MG63 (cell line): ENCODE data around the gene LETMD1. TPM values are rescaled to one million over a fixed set of nuclear protein-coding genes. Genes with fewer than 3 reads are reported as not detected.

Source experiments
- DNase-seq: peaks from one replicate; pipeline ENCODE4 v3.0.0-alpha.2; 2020
- H3K27me3 ChIP-seq: fragments of 250-450 bp; sonication (Bioruptor Pico); 2 replicates; pipeline ENCODE4 v1.5.1; 2020; ENCODE audit warnings: mild to moderate bottlenecking, moderate library complexity
- H3K36me3 ChIP-seq: fragments of 250-450 bp; sonication (Bioruptor Pico); 2 replicates; pipeline ENCODE4 v1.5.1; 2020; ENCODE audit warnings: mild to moderate bottlenecking, moderate library complexity
- H3K4me3 ChIP-seq: fragments of 250-450 bp; sonication (Bioruptor Pico); 2 replicates; pipeline ENCODE4 v1.5.1; 2020; ENCODE audit warnings: mild to moderate bottlenecking, moderate library complexity
- H3K9me3 ChIP-seq: fragments of 250-450 bp; sonication (Bioruptor Pico); 2 replicates; pipeline ENCODE4 v1.5.1; 2020; ENCODE audit warnings: mild to moderate bottlenecking, moderate library complexity
- total RNA-seq: library from RNA; depleted of rRNA; stranded (reverse); fragments of >200 nt; shearing (Covaris generic); gene quantifications from 2 replicates; pipeline ENCODE4 v1.2.3, GENCODE V29; 2014; ENCODE audit warnings: low replicate concordance

LETMD1 gene
- total RNA-seq, 1 experiment from 2014 or later, result 28.8 TPM

DNA sequence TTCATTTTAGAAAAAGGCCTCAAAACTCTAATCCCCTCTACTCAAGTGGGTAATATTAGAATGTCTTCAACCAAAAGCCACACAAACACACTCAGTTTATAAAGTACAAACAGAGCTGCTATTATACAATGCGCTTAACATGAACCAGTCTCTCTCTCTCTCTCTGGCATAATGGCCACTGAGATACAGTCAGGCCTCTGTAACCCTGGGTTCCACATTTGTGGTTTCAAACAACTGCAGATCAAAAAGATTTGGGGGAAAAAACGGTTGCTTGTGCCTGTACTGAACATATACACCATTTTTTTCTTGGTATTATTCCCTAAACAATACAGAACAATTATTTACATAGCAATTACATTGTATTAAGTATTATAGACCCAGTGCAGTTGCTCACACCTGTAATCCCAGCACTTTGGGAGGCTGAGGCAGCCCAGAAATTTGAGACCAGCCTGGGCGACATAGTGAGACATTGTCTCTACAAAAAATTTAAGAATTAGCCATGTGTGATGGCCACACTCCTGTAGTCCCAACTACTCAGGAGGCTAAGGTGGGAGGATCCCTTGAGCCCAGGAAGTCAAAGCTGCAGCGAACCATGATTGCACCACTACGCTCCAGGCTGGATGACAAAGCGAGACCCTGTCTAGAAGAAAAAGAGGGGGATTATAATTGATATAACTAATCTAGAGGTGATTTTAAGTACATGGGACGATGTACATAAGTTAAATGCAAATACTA is 27.5 kb upstream of the LETMD1 start:
- Histone ChIP-seq H3K9me3 (no peaks in the 10 kb centered on the region), H3K36me3 (peaks cover 2% of the 10 kb centered on the region; the same call in 1 of the 2 replicates), H3K27me3 (no peaks in the 10 kb centered on the region), H3K4me3 (no peak overlapping the region)
- DNase-seq, result no peak

DNA sequence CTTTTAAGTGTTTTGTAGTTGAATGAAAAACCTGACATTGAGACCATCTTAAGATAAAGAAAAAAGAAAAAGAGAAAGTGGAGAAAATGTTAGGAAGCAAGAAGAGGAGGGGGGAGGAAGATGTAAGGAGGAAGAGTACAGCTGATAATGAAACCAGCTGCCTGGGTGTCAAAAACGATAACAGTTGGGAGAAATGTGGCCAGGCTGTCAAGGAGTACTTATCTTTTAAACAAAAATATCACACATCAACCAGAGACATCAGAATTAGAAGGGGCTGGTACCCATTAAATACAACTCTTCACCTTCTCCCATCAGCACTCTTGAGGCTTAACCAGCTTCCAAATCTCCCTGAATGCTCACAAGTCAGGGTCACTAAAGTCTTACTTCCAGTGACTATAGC is 26.4 kb upstream of the LETMD1 start:
- Histone ChIP-seq H3K4me3 (no peak overlapping the region), H3K27me3 (no peaks in the 10 kb centered on the region), H3K9me3 (no peaks in the 10 kb centered on the region), H3K36me3 (peaks cover 2% of the 10 kb centered on the region; the same call in 1 of the 2 replicates)
- no peak for DNase-seq

DNA sequence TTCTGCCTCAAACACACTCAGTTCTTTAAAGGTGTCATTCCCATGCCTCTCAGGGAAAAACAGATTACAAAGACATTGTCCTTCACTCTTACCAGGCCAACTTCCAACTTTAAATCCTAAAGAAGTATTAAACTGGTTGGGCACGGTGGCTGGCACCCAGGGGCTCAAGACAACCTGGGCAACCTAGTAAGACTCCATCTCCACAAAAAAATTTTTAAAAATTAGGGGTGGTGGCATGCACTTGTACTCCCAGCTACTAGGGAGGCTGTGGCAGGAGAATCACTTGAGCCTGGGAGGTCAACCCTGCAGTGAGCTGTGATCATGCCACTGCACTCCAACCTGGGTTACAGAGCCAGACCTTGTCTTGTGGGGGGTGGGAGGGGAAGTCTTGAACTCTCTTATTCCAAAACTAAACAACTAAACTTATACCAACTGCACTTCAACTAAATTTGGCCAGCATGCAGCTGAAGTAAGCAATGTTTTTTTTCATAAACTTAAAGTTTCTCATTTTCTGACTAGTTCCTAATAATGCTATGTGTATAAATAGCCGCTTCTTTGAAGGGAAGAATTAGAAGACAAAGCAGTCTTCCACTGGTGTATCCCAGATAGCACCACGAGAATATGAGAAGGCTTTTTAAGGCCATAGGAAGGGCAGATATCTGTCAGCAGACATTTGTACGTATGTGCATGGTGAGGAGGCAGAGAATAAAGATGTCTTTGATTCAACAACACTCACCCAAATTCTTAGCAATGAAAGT is 24.3 kb upstream of the LETMD1 start:
- Histone ChIP-seq H3K4me3 (peak overlapping the region; percentile 69), H3K27me3 (no peaks in the 10 kb centered on the region), H3K36me3 (peaks cover 2% of the 10 kb centered on the region; the same call in 1 of the 2 replicates), H3K9me3 (no peaks in the 10 kb centered on the region)
- no peak for DNase-seq

DNA sequence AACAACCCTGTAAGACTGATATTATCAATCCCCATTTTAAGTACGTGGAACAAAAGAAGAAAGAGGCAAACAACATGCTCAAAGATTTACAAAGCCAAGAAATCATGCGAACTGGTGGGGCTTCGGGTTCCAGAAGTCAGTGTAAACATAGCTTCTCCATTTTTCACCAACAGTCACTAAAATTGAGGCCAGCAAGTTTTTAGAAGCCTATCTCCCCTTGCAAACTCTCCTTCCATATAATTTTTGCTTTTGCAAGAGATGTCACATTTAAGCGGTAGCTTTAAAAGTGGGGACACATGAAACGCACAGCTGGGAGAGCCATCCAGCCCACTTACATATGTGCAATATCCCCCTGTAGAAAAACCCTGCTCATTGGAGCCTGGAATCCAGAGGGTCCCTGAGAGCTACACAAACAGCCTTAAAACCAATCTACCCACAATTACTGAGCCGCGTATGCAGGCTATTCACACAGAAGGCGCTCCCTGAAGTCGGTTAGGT is 22.7 kb upstream of the LETMD1 start:
- peaks cover 2% of the 10 kb centered on the region; the same call in 1 of the 2 replicates for H3K36me3 ChIP-seq
- H3K4me3 ChIP-seq, result peak overlapping the region; percentile 69
- no peak for DNase-seq
- no peaks in the 10 kb centered on the region for H3K9me3 ChIP-seq
- no peaks in the 10 kb centered on the region for H3K27me3 ChIP-seq

DNA sequence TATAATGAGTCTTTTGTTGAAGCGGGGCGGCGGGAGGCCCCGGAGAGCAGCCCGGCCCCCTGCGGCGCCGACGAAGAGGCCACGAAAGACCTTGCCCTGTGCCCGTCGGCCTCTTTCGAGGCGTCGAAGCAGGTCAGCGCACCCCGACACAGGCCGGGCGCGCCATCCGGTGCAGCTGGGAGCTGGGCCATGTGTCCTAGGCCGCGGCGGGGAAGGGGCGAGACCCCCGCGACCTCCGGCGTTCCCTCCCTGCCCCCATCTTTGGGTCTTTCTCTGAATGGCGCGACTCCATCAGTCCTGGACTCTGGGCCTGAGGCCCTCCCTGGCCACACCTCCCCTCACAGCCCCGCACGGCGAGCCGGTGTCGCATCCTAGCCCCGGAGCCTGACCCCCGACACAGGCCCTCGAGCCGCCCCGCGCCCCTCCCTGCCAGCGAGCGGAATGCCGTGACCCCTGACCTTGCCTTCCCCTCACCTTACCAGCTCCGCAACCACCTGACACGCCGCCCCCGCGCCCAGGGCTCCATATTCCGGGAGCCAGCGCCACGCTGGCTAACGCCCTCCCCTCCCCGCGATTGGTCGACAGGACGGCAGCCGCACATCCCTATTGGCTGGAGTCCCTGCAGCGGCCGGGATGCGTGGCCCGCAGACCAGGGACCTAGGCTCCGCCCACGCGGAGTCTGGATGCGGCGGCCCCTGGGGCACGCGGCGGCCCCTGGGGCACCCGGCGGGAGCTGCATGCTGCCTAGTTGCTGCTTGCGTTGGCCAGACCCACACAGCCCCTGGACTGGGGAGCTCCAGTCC is 22.1 kb upstream of the LETMD1 start, which contains the start of gene SLC11A2:
SLC11A2 (minus strand) TSS at position 549 of the 803 bp plus-strand sequence. CDS start 15,656 bp downstream, outside the sequence.
- DNase-seq, result peak; percentile 98
- Histone ChIP-seq H3K27me3 (no peaks in the 10 kb centered on the region), H3K4me3 (peak within 1 kb of the TSS; percentile 69), H3K36me3 (peaks cover 2% of the 10 kb centered on the region; the same call in 1 of the 2 replicates), H3K9me3 (no peaks in the 10 kb centered on the region)

DNA sequence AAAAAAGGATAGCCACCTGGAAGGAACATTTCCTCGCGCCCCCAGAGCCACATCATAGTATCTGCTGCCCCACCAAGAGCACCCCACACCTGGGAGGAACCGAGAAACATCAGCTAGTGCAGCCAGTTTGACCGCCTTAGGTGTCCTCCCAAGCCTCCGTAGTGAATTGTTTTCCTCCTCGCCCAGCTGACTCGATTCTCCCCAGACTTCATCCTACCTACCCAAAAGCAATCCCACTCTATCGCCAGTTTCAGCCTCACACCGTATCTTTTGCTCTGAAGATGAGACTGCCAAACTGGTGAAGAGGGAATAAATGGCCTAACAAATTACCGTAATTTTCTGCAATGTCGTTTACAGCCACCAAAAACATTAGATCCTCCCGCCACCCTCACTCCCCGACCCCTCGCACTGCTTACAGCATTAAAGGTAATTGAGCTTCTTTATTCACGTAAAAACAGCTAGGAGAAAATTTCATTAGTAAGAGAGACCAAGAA is 20.7 kb upstream of the LETMD1 start:
- no peaks in the 10 kb centered on the region for H3K9me3 ChIP-seq
- no peak overlapping the region for H3K4me3 ChIP-seq
- H3K27me3 ChIP-seq, result no peaks in the 10 kb centered on the region
- DNase-seq, result no peak
- 0 out of 2 replicates have a peak, but pooled peaks cover 2% of the 10 kb centered on the region for H3K36me3 ChIP-seq

DNA sequence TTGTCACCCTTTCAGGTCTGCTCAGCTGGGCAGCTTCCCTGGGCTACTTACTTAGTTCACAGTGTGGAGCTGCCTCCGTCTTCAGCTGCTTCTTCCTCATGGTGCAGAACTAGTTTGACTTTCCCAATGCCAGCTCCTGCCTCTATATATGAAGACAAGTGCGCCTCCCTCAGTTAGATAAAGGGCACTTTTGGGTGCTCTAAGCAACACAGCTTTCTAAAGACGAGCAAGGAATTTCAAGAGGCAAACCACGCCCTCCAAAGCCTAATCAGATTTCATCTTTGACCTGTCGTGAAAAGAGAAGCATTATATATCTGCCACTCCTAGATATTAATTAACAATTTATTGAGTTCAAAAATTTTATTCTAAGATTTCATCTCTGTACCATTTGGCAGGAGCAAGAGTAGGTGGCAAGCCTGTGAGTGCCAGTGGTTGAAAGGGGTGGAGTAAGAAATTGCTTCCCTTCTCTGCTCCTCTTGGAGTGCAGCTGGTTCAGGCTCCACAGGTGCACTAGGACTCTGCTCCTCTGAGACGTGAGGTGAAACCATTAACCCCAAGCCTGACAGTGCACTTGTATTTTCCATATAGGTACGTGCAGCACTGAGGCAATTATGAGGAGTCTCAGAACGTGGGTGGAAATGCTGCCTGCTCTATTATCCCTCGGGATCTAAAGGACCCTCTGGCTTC is 19.9 kb upstream of the LETMD1 start:
- H3K36me3 ChIP-seq, result 0 out of 2 replicates have a peak, but pooled peaks cover 2% of the 10 kb centered on the region
- no peaks in the 10 kb centered on the region for H3K9me3 ChIP-seq
- no peaks in the 10 kb centered on the region for H3K27me3 ChIP-seq
- DNase-seq, result peak; percentile 8
- no peak overlapping the region for H3K4me3 ChIP-seq

DNA sequence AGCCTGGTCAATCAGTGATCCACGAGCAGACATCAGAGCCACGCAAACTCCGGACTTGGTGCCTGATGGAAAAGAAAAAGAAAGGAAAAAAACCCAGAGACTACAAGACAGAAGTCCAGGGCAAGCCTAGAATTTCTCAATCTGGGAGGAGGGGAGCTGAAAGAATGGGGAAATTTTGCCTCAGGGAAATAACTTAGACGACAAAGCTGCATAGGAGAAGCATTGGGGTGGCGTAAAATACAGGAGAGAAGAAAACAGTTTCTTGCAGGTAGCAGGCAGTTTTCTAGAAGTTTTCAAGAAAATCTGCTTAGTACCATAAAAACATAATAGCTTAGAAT is 19.3 kb upstream of the LETMD1 start:
- Histone ChIP-seq H3K27me3 (no peaks in the 10 kb centered on the region), H3K36me3 (0 out of 2 replicates have a peak, but pooled peaks cover 2% of the 10 kb centered on the region), H3K4me3 (no peak overlapping the region), H3K9me3 (no peaks in the 10 kb centered on the region)
- no peak for DNase-seq

DNA sequence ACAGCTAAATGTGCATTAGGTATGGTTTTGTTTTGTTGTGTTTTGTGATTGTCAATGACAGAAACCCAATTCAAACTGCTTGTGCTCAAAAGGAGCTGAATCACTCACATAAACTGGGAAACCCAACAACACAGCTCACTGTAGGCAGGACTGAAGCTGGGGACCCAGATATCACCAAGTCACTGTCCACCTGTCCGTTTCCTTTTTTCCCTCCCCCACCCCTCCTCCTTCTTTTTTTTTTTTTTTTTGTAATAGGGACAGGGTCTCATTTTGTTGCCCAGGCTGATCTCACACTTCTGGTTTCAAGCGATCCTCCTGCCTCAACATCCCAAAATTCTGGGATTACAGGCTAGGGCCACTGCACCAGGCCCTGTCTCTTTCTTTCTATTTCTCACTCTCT is 15.1 kb upstream of the LETMD1 start:
- H3K9me3 ChIP-seq, result no peaks in the 10 kb centered on the region
- no peaks in the 10 kb centered on the region for H3K36me3 ChIP-seq
- no peak for DNase-seq
- no peaks in the 10 kb centered on the region for H3K27me3 ChIP-seq
- H3K4me3 ChIP-seq, result no peak overlapping the region

DNA sequence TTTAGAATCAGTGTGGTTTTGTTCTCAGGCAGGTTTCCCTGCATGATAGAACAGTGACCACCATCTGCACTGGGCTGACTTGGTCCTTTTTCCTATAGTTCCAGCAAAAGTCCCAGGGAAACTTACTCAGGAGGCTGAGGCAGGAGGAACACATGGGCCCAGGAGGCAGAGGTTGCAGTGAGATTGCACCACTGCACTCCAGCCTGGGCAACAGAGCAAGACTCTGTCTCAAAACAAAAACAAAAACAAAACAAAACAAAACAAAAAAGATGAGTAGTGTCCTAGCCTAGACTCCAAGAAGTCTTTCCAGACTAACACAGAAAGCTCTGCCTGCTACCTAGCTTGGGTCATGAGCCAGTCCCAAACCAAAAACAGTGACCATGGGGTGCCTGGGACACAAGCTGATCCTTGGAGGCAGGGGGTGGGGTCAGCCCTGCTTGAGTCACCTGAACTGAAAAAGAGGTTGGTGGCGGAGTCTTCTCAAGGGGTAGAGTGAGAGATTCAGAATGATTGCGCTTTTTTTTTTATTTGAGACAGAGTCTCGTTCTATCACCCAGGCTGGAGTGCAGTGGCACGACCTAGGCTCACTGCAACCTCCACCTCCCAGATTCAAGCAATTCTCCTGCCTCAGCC is 14.6 kb upstream of the LETMD1 start:
- H3K36me3 ChIP-seq, result no peaks in the 10 kb centered on the region
- no peaks in the 10 kb centered on the region for H3K9me3 ChIP-seq
- H3K4me3 ChIP-seq, result no peak overlapping the region
- DNase-seq, result no peak
- no peaks in the 10 kb centered on the region for H3K27me3 ChIP-seq

DNA sequence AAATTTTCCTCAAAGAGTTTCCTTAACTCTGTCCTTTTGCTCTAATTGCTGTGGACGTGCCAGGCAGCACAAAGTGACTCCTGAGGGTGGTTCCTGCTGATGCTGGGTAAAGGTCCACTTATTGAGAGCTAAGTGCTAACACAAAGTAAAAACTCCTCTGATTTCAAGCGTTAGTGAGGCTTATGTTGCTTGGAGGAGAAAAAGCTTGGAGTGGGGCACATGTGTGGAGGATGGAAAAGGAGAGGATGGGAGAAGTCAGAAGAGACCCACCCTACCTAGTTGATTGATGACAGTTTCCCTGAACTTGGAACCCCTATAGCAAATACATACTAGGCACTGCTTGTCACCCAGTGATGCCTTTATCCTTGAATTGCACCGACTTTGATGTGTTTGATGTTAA is 11.8 kb upstream of the LETMD1 start:
- H3K36me3 ChIP-seq, result no peaks in the 10 kb centered on the region
- no peaks in the 10 kb centered on the region for H3K9me3 ChIP-seq
- no peak for DNase-seq
- no peaks in the 10 kb centered on the region for H3K27me3 ChIP-seq
- H3K4me3 ChIP-seq, result no peak overlapping the region

DNA sequence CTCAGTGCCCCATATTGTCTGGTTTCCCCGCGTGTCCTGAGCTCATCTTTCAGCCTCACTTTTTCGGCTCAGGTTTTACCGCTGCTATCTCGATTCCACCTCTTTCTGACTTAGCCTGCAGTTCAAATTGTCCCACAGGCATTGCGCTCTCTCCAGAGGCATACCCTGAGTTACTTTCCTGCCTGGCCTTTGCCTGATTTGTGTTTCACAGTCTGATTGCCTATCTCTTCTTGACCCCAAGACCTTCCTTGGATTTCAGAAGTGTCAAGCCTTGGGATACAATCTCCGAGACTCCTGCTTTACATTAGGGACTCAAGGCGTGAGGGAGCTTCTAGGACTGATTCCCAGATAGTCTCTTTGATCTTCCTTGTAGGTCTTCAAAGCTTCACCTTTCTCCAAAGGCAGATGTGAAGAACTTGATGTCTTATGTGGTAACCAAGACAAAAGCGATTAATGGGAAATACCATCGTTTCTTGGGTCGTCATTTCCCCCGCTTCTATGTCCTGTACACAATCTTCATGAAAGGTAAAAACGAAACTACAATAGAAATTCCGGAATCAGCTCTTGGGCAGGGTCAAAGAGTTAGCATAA is 629 bp downstream of the LETMD1 start:
- H3K36me3 ChIP-seq, result peaks cover 36% of the 10 kb centered on the region
- no peaks in the 10 kb centered on the region for H3K9me3 ChIP-seq
- H3K27me3 ChIP-seq, result no peaks in the 10 kb centered on the region
- no peak for DNase-seq
- peak overlapping the region; percentile 99 for H3K4me3 ChIP-seq

DNA sequence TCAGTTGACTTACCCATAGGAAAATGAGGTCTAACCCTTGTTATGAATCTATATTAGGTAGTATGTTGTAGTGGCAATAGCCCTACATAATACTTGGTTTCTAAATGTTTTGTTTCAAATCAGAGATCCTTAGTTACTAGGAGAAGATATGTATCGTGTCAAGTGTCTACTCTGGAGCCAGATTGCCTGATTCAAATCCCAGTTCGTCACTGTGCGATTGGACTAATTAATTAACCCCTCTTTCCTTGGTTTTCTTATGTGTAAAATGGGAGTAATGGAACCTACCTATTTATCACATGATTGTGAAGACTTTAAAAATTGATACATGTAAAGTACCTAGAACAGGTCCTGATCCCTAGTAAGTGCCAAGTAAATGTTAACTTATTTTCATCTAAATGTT is 1.4 kb downstream of the LETMD1 start:
- DNase-seq, result no peak
- peaks cover 43% of the 10 kb centered on the region for H3K36me3 ChIP-seq
- no peaks in the 10 kb centered on the region for H3K9me3 ChIP-seq
- peak overlapping the region; percentile 99 for H3K4me3 ChIP-seq
- H3K27me3 ChIP-seq, result no peaks in the 10 kb centered on the region

DNA sequence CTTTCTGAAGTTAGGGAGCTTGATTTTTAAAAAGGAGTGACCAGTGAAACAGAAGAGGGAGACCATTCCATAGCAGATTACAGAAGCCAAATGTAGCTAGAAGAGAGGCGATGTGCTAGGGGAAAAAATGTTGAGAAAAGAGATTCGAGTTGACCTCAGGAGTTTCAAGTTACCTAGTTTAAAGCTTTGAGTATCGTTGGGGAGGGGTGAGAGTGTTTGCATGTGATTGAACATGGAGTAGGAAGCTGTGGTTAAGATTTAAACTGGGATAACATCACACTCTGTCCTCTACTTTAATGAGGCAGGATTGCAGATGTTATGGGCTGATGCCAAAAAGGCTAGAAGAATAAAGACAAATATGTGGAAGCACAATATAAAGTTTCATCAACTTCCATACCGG is 3.7 kb downstream of the LETMD1 start:
- H3K4me3 ChIP-seq, result no peak overlapping the region
- DNase-seq, result no peak
- no peaks in the 10 kb centered on the region for H3K27me3 ChIP-seq
- H3K9me3 ChIP-seq, result no peaks in the 10 kb centered on the region
- peaks cover 62% of the 10 kb centered on the region for H3K36me3 ChIP-seq

DNA sequence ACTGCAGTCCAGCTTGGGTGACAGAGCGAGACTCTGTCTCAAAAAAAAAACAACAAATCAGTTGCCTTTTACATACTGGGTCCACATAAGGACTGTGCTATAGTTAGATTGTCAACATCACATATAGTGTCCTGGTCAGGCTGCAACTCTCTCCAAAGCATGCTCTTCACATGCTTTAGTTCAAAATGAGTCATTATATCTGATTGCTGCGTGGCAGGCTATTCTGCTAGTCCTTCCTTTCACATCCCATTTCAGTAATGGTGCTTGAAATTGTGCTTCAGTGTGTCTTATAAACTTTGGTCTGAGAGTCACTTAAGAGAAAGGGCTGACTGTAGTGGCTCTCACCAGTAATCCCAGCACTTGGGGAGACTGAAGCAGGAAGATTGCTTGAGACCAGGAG is 6.9 kb downstream of the LETMD1 start:
- no peaks in the 10 kb centered on the region for H3K9me3 ChIP-seq
- H3K27me3 ChIP-seq, result no peaks in the 10 kb centered on the region
- no peak for DNase-seq
- H3K36me3 ChIP-seq, result peaks cover 80% of the 10 kb centered on the region
- no peak overlapping the region for H3K4me3 ChIP-seq
